ENCODE data around the gene RDX. TPM values are rescaled to one million over a fixed set of nuclear protein-coding genes. Genes with fewer than 3 reads are reported as not detected.

The RDX gene
- total RNA-seq, 1 experiment from 2014 or later, result 86.6 TPM

- Histone ChIP-seq H2AK5ac (ENCODE audit: insufficient read length, low read length) (no peak overlapping the region), H4K5ac (ENCODE audit: insufficient read length, low read depth, low read length) (no peak overlapping the region), H3K14ac (ENCODE audit: insufficient read depth, low read length) (no peak overlapping the region), H3K18ac (ENCODE audit: insufficient read length, low read depth, low read length) (no peak overlapping the region), H3K56ac (ENCODE audit: insufficient read length, low read depth, low read length) (no peak overlapping the region), H3T11ph (ENCODE audit: low read length) (no peak overlapping the region), H2BK15ac (ENCODE audit: low read depth, low read length) (no peak overlapping the region), H3K79me1 (ENCODE audit: insufficient read depth, low read depth, low read length, poor library complexity, severe bottlenecking) (no peaks in the 10 kb centered on the region), H3K9ac (ENCODE audit: extremely low read depth, insufficient read length, low read length) (no peak overlapping the region), H2BK5ac (ENCODE audit: insufficient read length, low read length) (no peak overlapping the region), H4K8ac (replicated peaks; ENCODE audit: insufficient read length, low read depth, low read length) (no peak overlapping the region), H4K20me1 (ENCODE audit: control insufficient read depth, insufficient read depth, insufficient read length) (no peaks in the 10 kb centered on the region), H3K9me3 (ENCODE audit: control insufficient read depth, low read depth, low read length) (no peaks in the 10 kb centered on the region), H3K4ac (ENCODE audit: low read depth, low read length) (no peak overlapping the region), H3K4me1 (ENCODE audit: insufficient read depth, low read length) (peaks cover 7% of the 10 kb centered on the region; the same call in 1 of the 2 replicates), H2BK20ac (ENCODE audit: low read depth, low read length, poor library complexity, severe bottlenecking) (no peak overlapping the region), H3K27me3 (ENCODE audit: insufficient read depth, low read length) (no peaks in the 10 kb centered on the region), H2BK12ac (ENCODE audit: insufficient read length, low read depth, low read length) (no peak overlapping the region), H3K23me2 (ENCODE audit: insufficient read length, low read depth, low read length, poor library complexity, severe bottlenecking) (no peaks in the 10 kb centered on the region), H4K91ac (ENCODE audit: insufficient read length, low read depth, low read length) (no peak overlapping the region), H3K27ac (ENCODE audit: insufficient read length, low read depth, low read length) (no peak overlapping the region), H3K23ac (ENCODE audit: insufficient read length, low read depth, low read length) (no peak overlapping the region), H3K79me2 (ENCODE audit: insufficient read depth, low read length) (no peaks in the 10 kb centered on the region), H3K4me2 (ENCODE audit: insufficient read depth, insufficient read length, low read length) (no peak overlapping the region), H2AFZ (ENCODE audit: low read length) (no peak overlapping the region), H2BK120ac (ENCODE audit: low read depth, low read length, poor library complexity, severe bottlenecking) (no peak overlapping the region)
- no peak for TF ChIP-seq CTCF (conservative IDR thresholded peaks at IDR 0.05)
- no peak overlapping the region for H3K4me3 Mint-ChIP-seq
- H3K9me3 Mint-ChIP-seq, result peaks cover 0 to 5% of the 10 kb centered on the region in 2 experiments; a peak in 1 of 5 replicates
- H3K27me3 Mint-ChIP-seq (ENCODE audit: low read depth), result no peaks in the 10 kb centered on the region
- no peak overlapping the region for H3K27ac Mint-ChIP-seq
- no peaks in the 10 kb centered on the region for H3K36me3 Mint-ChIP-seq (ENCODE audit: insufficient read depth in 1 of 3, low read depth in 3 of 3)
- no peak for DNase-seq
- no CpG with 5 or more reads among the region's 1 CpG for WGBS (ENCODE audit: extremely low coverage, insufficient read length, low lambda C conversion rate)
- peaks cover 13 to 14% of the 10 kb centered on the region in 2 experiments for H3K4me1 Mint-ChIP-seq
These were observed 105.5 kb downstream of the RDX start for GRCh38 chr11:110190885-110191284.

All from H9 (cell line).